ENCODE results near the gene OARD1.

DNA sequence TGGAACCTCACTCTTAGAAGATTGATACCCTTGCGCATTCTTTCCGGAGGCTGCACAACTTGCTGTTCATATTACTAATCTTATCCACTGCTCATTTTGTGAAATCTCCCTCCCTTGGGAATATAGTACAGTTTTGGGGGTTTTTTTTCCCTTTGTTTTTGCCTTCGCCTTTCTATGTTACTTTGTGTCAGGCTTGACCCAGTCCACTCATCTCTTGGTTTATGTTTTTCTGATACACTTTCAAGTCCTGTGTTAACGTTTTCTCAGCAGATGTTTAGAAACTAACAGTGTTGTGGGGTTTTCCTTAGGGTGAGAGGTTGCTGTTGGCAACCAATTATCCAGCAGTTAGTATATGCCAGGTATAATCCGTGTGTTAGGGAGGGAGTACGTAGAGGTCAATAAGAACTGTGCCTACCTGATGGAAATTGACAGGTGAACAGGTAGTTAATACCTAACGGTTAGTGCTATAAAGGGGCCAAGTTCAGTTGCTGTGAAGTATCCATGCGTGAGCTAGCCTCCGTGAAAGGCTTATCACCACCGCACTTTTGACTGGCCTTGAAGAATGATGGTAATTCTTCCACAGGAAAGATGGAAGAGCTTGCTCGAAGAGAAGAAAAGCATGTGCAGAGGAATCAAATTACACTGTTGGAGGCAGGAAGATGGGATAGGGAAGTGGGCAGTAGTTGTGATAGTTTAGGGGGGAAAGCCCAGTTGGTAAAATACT is 2.0 kb upstream of the OARD1 start:
- no peak for TF ChIP-seq POLR2A (IDR thresholded peaks at IDR 0.05)
- TF ChIP-seq, protein P1, sequence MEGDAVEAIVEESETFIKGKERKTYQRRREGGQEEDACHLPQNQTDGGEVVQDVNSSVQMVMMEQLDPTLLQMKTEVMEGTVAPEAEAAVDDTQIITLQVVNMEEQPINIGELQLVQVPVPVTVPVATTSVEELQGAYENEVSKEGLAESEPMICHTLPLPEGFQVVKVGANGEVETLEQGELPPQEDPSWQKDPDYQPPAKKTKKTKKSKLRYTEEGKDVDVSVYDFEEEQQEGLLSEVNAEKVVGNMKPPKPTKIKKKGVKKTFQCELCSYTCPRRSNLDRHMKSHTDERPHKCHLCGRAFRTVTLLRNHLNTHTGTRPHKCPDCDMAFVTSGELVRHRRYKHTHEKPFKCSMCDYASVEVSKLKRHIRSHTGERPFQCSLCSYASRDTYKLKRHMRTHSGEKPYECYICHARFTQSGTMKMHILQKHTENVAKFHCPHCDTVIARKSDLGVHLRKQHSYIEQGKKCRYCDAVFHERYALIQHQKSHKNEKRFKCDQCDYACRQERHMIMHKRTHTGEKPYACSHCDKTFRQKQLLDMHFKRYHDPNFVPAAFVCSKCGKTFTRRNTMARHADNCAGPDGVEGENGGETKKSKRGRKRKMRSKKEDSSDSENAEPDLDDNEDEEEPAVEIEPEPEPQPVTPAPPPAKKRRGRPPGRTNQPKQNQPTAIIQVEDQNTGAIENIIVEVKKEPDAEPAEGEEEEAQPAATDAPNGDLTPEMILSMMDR (IDR thresholded peaks at IDR 0.05) = no peak
